Neuron (in vitro differentiated cells): ENCODE data around the gene MCM3.

Experiments used
- H2AFZ ChIP-seq: one replicate; pipeline ENCODE4 v1.6.1; 2013; ENCODE audit warnings: low read depth, mild to moderate bottlenecking, inconsistent platforms, low read length, moderate library complexity
- H3K27me3 ChIP-seq: one replicate; pipeline ENCODE4 v1.6.1; 2013; ENCODE audit warnings: low read length; ENCODE audit not compliant: insufficient read depth
- H3K36me3 ChIP-seq: one replicate; pipeline ENCODE4 v1.6.1; 2013; ENCODE audit warnings: low read length; ENCODE audit not compliant: insufficient read depth
- H3K4me1 ChIP-seq: one replicate; pipeline ENCODE4 v1.6.1; 2013; ENCODE audit warnings: low read length; ENCODE audit not compliant: insufficient read depth
- H3K4me3 ChIP-seq: 2 replicates; pipeline ENCODE4 v1.5.1; 2013; ENCODE audit warnings: mild to moderate bottlenecking, low read length, moderate library complexity
- H3K9me3 ChIP-seq: one replicate; pipeline ENCODE4 v1.6.1; 2013; ENCODE audit warnings: low read length

The MCM3 gene

GRCh38 chr6:52312461-52312860, 27.9 kb upstream of the MCM3 start:
- H3K27me3 ChIP-seq: no peaks in the 10 kb centered on the region
- peaks cover 8% of the 10 kb centered on the region for H3K4me1 ChIP-seq
- H3K36me3 ChIP-seq: no peaks in the 10 kb centered on the region
- no peak overlapping the region for H3K4me3 ChIP-seq
- H3K9me3 ChIP-seq: no peaks in the 10 kb centered on the region
- no peak overlapping the region for H2AFZ ChIP-seq

- Histone ChIP-seq H3K36me3 (no peaks in the 10 kb centered on the region), H3K4me3 (no peak overlapping the region), H3K9me3 (no peaks in the 10 kb centered on the region), H3K27me3 (no peaks in the 10 kb centered on the region), H3K4me1 (peaks cover 8% of the 10 kb centered on the region), H2AFZ (no peak overlapping the region)
Measured at GRCh38 chr6:52310932-52311331, 26.4 kb upstream of the MCM3 start.

- H3K27me3 ChIP-seq: no peaks in the 10 kb centered on the region
- no peak overlapping the region for H3K4me3 ChIP-seq
- no peaks in the 10 kb centered on the region for H3K36me3 ChIP-seq
- H3K4me1 ChIP-seq: peaks cover 12% of the 10 kb centered on the region
- no peaks in the 10 kb centered on the region for H3K9me3 ChIP-seq
- H2AFZ ChIP-seq: no peak overlapping the region
Measured at GRCh38 chr6:52307900-52308372, 23.4 kb upstream of the MCM3 start.

GRCh38 chr6:52306972-52307870, 22.7 kb upstream of the MCM3 start:
- Histone ChIP-seq H2AFZ (no peak overlapping the region), H3K27me3 (no peaks in the 10 kb centered on the region), H3K4me1 (peaks cover 6% of the 10 kb centered on the region), H3K36me3 (no peaks in the 10 kb centered on the region), H3K4me3 (no peak overlapping the region), H3K9me3 (no peaks in the 10 kb centered on the region)

- Histone ChIP-seq H3K36me3 (no peaks in the 10 kb centered on the region), H3K4me1 (peaks cover 4% of the 10 kb centered on the region), H3K27me3 (no peaks in the 10 kb centered on the region), H3K4me3 (no peak overlapping the region), H2AFZ (no peak overlapping the region), H3K9me3 (no peaks in the 10 kb centered on the region)
Measured at GRCh38 chr6:52305948-52306767, 21.6 kb upstream of the MCM3 start.

- Histone ChIP-seq H3K4me1 (peaks cover 4% of the 10 kb centered on the region), H3K36me3 (no peaks in the 10 kb centered on the region), H3K9me3 (peaks cover 3% of the 10 kb centered on the region), H3K4me3 (no peak overlapping the region), H3K27me3 (no peaks in the 10 kb centered on the region), H2AFZ (no peak overlapping the region)
Measured at GRCh38 chr6:52305411-52305810, 20.9 kb upstream of the MCM3 start.

- H2AFZ ChIP-seq: no peak overlapping the region
- no peaks in the 10 kb centered on the region for H3K36me3 ChIP-seq
- no peaks in the 10 kb centered on the region for H3K27me3 ChIP-seq
- H3K4me1 ChIP-seq: peaks cover 4% of the 10 kb centered on the region
- H3K9me3 ChIP-seq: peaks cover 5% of the 10 kb centered on the region
- H3K4me3 ChIP-seq: no peak overlapping the region
Measured at GRCh38 chr6:52304983-52305390, 20.4 kb upstream of the MCM3 start.

GRCh38 chr6:52303178-52303577, 18.6 kb upstream of the MCM3 start:
- Histone ChIP-seq H3K4me3 (no peak overlapping the region), H3K36me3 (no peaks in the 10 kb centered on the region), H3K4me1 (peaks cover 4% of the 10 kb centered on the region), H3K9me3 (peaks cover 5% of the 10 kb centered on the region), H2AFZ (no peak overlapping the region), H3K27me3 (no peaks in the 10 kb centered on the region)

GRCh38 chr6:52301326-52301725, 16.8 kb upstream of the MCM3 start:
- H2AFZ ChIP-seq: no peak overlapping the region
- H3K27me3 ChIP-seq: no peaks in the 10 kb centered on the region
- no peak overlapping the region for H3K4me3 ChIP-seq
- H3K9me3 ChIP-seq: peaks cover 9% of the 10 kb centered on the region
- H3K4me1 ChIP-seq: peaks cover 4% of the 10 kb centered on the region
- no peaks in the 10 kb centered on the region for H3K36me3 ChIP-seq

GRCh38 chr6:52300489-52300931, 16.0 kb upstream of the MCM3 start:
- H3K4me3 ChIP-seq: no peak overlapping the region
- peaks cover 4% of the 10 kb centered on the region for H3K4me1 ChIP-seq
- H2AFZ ChIP-seq: no peak overlapping the region
- no peaks in the 10 kb centered on the region for H3K36me3 ChIP-seq
- no peaks in the 10 kb centered on the region for H3K27me3 ChIP-seq
- H3K9me3 ChIP-seq: peaks cover 11% of the 10 kb centered on the region

GRCh38 chr6:52299653-52300052, 15.1 kb upstream of the MCM3 start:
- Histone ChIP-seq H3K4me3 (no peak overlapping the region), H3K4me1 (no peaks in the 10 kb centered on the region), H3K27me3 (no peaks in the 10 kb centered on the region), H3K36me3 (no peaks in the 10 kb centered on the region), H2AFZ (no peak overlapping the region), H3K9me3 (peaks cover 11% of the 10 kb centered on the region)

- Histone ChIP-seq H3K36me3 (no peaks in the 10 kb centered on the region), H3K4me3 (no peak overlapping the region), H3K4me1 (no peaks in the 10 kb centered on the region), H3K27me3 (no peaks in the 10 kb centered on the region), H3K9me3 (peaks cover 11% of the 10 kb centered on the region), H2AFZ (no peak overlapping the region)
Measured at GRCh38 chr6:52297433-52297832, 12.9 kb upstream of the MCM3 start.

- no peaks in the 10 kb centered on the region for H3K27me3 ChIP-seq
- no peaks in the 10 kb centered on the region for H3K36me3 ChIP-seq
- no peak overlapping the region for H2AFZ ChIP-seq
- peaks cover 6% of the 10 kb centered on the region for H3K9me3 ChIP-seq
- H3K4me3 ChIP-seq: no peak overlapping the region
- H3K4me1 ChIP-seq: no peaks in the 10 kb centered on the region
Measured at GRCh38 chr6:52293067-52293466, 8.5 kb upstream of the MCM3 start.
